CD14-positive monocyte (primary cell): Measurements from ENCODE around the gene TTC23. TPM values are rescaled to one million over a fixed set of nuclear protein-coding genes. Genes with fewer than 3 reads are reported as not detected.

ENCODE experiments used
- DNase-seq, 3 donors: peaks; one replicate each; pipeline ENCODE4 v3.0.0-alpha.2; 2011 to 2022
- H2AFZ ChIP-seq: 2 replicates; pipeline ENCODE4 v1.6.0; 2012; ENCODE audit warnings: mild to moderate bottlenecking, low read depth, low read length, inconsistent platforms; ENCODE audit not compliant: insufficient read depth, poor library complexity, severe bottlenecking
- H3K27ac ChIP-seq, 2 donors: 1 replicate in 1 of 2; 2 replicates in 1 of 2; pipeline ENCODE4 v1.5.1; 2012 to 2013; ENCODE audit warnings: low read length in 2 of 2, control low read depth in 1 of 2, inconsistent platforms in 1 of 2, low read depth in 1 of 2, mild to moderate bottlenecking in 1 of 2
- H3K27me3 ChIP-seq, 2 donors: one replicate each; pipeline versions ENCODE4 v1.6.0 to v1.6.1; 2011 to 2013; ENCODE audit warnings: low read length in 2 of 2; ENCODE audit not compliant: control insufficient read depth in 2 of 2, insufficient read depth in 2 of 2
- H3K36me3 ChIP-seq, 2 donors: replicated peaks in 1 of 2; 1 replicate in 1 of 2; 2 replicates in 1 of 2; pipeline versions ENCODE4 v1.5.1 to v1.6.1; 2012 to 2013; ENCODE audit warnings: low read length in 2 of 2, control low read depth in 1 of 2, inconsistent platforms in 1 of 2, mild to moderate bottlenecking in 1 of 2; ENCODE audit not compliant: insufficient read depth in 2 of 2, control insufficient read depth in 1 of 2
- H3K4me1 ChIP-seq, 2 donors: 1 replicate in 1 of 2; 2 replicates in 1 of 2; pipeline versions ENCODE4 v1.5.1 to v1.6.1; 2012 to 2013; ENCODE audit warnings: low read length in 2 of 2, control low read depth in 1 of 2, inconsistent platforms in 1 of 2, mild to moderate bottlenecking in 1 of 2, moderate library complexity in 1 of 2; ENCODE audit not compliant: insufficient read depth in 2 of 2, control insufficient read depth in 1 of 2
- H3K4me2 ChIP-seq: replicated peaks from 2 replicates; pipeline ENCODE3; 2012; ENCODE audit warnings: low read length, moderate library complexity, mild to moderate bottlenecking; ENCODE audit not compliant: poor library complexity, severe bottlenecking; ENCODE audit errors: extremely low read depth
- H3K4me3 ChIP-seq, 3 experiments: fragments of 200-600 bp in 1 of 3; sonication (generic) in 1 of 3; replicated peaks in 1 of 3; 1 replicate in 2 of 3; 2 replicates in 1 of 3; pipeline ENCODE4 v1.5.1; 2011 to 2013; ENCODE audit warnings: low read length in 3 of 3, mild to moderate bottlenecking in 3 of 3, control low read depth in 2 of 3, low read depth in 2 of 3, inconsistent platforms in 1 of 3, moderate library complexity in 1 of 3
- H3K79me2 ChIP-seq: 2 replicates; pipeline ENCODE4 v1.6.0; 2012; ENCODE audit warnings: mild to moderate bottlenecking, control low read depth, inconsistent platforms, low read length, moderate library complexity; ENCODE audit not compliant: insufficient read depth
- H3K9ac ChIP-seq: 2 replicates; pipeline ENCODE4 v1.6.0; 2017; ENCODE audit warnings: low read length, mild to moderate bottlenecking; ENCODE audit not compliant: insufficient read depth, poor library complexity, severe bottlenecking
- H3K9me3 ChIP-seq, 2 donors: replicated peaks in 1 of 2; 1 replicate in 1 of 2; 2 replicates in 1 of 2; pipeline versions ENCODE4 v1.5.1 to v1.6.1; 2012 to 2013; ENCODE audit warnings: low read length in 2 of 2, control low read depth in 1 of 2; ENCODE audit not compliant: control insufficient read depth in 1 of 2, insufficient read depth in 1 of 2
- H4K20me1 ChIP-seq: 2 replicates; pipeline ENCODE4 v1.6.0; 2012; ENCODE audit warnings: mild to moderate bottlenecking, low read length, control low read depth, moderate library complexity; ENCODE audit not compliant: insufficient read depth
- H3K27ac Mint-ChIP-seq, 7 donors: one replicate each; pipeline ENCODE4 v1.8.0; 2020; ENCODE audit warnings: mild to moderate bottlenecking in 7 of 7, mixed read lengths in 7 of 7, moderate library complexity in 6 of 7, inconsistent platforms in 2 of 7
- H3K27me3 Mint-ChIP-seq, 3 donors: one replicate each; pipeline ENCODE4 v1.8.0; 2021 to 2022; ENCODE audit warnings: low read depth in 3 of 3, mild to moderate bottlenecking in 3 of 3, mixed read lengths in 3 of 3, moderate library complexity in 3 of 3, inconsistent platforms in 1 of 3
- H3K36me3 Mint-ChIP-seq, 2 donors: one replicate each; pipeline ENCODE4 v1.8.0; 2020; ENCODE audit warnings: mixed read lengths in 2 of 2, inconsistent platforms in 1 of 2, mild to moderate bottlenecking in 1 of 2
- H3K4me1 Mint-ChIP-seq: one replicate; pipeline ENCODE4 v1.8.0; 2020; ENCODE audit warnings: mild to moderate bottlenecking, mixed read lengths
- H3K4me3 Mint-ChIP-seq, 2 donors: one replicate each; pipeline ENCODE4 v1.8.0; 2020; ENCODE audit warnings: mild to moderate bottlenecking in 2 of 2, mixed read lengths in 2 of 2, moderate library complexity in 1 of 2
- H3K9me3 Mint-ChIP-seq, 7 donors: one replicate each; pipeline ENCODE4 v1.8.0; 2020 to 2022; ENCODE audit warnings: mixed read lengths in 7 of 7, mild to moderate bottlenecking in 6 of 7, moderate library complexity in 6 of 7, inconsistent platforms in 2 of 7
- CTCF ChIP-seq: fragments of 200-600 bp; IDR thresholded peaks from one replicate; pipeline ENCODE4 v1.8.0; 2022; ENCODE audit warnings: antibody characterized with exemption, mild to moderate bottlenecking
- WGBS: methylation state at CpG from one replicate; pipeline ENCODE4 v1.1.5; 2013; ENCODE audit warnings: missing lambda C conversion rate; ENCODE audit not compliant: insufficient coverage; 5-methylcytosine and 5-hydroxymethylcytosine counted together
- intact Hi-C, 2 donors: fragments of 100-400 bp; cut with micrococcal nuclease; formaldehyde crosslinking; loops; one replicate each; pipeline versions ENCODE4 v1.15.0 to v1.15.1; 2023
- polyA plus RNA-seq, 3 donors: library from polyadenylated mRNA; depleted of rRNA in 1 of 3; unstranded in 2 of 3; stranded (reverse) in 1 of 3; fragments of 300-500 nt in 2 of 3; fragments of >200 nt in 1 of 3; fragmentation: Illumina TruSeq in 2 of 3; gene quantifications; 1 replicate in 2 of 3; 2 replicates in 1 of 3; pipeline ENCODE4 v1.2.3, GENCODE V29; 2012 to 2021

TTC23 gene
- polyA plus RNA-seq, 3 donors, result 0.51 to 0.55 TPM; not detected in 1

GRCh38 chr15:99117111-99117510 is 132.3 kb downstream of the TTC23 start:
- no peak for DNase-seq
- Histone ChIP-seq H3K79me2 (no peaks in the 10 kb centered on the region), H3K27me3 (no peaks in the 10 kb centered on the region), H3K4me1 (no peaks in the 10 kb centered on the region), H2AFZ (no peak overlapping the region), H3K9me3 (no peaks in the 10 kb centered on the region), H3K36me3 (no peaks in the 10 kb centered on the region), H4K20me1 (no peaks in the 10 kb centered on the region), H3K4me3 (no peak overlapping the region), H3K9ac (no peak overlapping the region), H3K4me2 (no peak overlapping the region), H3K27ac (no peak overlapping the region)
- H3K4me3 Mint-ChIP-seq, result no peak overlapping the region
- no peak overlapping the region for H3K27ac Mint-ChIP-seq
- 98% methylated on average over 8 of the region's 8 CpGs for WGBS
- peaks cover 1 to 6% (median 2%) of the 10 kb centered on the region in 3 donors for H3K27me3 Mint-ChIP-seq
- intact Hi-C loops, result no loop called here
- no peaks in the 10 kb centered on the region for H3K4me1 Mint-ChIP-seq
- H3K36me3 Mint-ChIP-seq, result no peaks in the 10 kb centered on the region
- H3K9me3 Mint-ChIP-seq, result peaks cover 0 to 3% (median 0%) of the 10 kb centered on the region in 7 donors
- TF ChIP-seq CTCF, result no peak

GRCh38 chr15:99115300-99116215 is 133.8 kb downstream of the TTC23 start:
- Histone ChIP-seq H3K36me3 (no peaks in the 10 kb centered on the region), H3K4me1 (no peaks in the 10 kb centered on the region), H4K20me1 (no peaks in the 10 kb centered on the region), H3K79me2 (no peaks in the 10 kb centered on the region), H3K4me3 (no peak overlapping the region), H2AFZ (no peak overlapping the region), H3K9ac (no peak overlapping the region), H3K9me3 (no peaks in the 10 kb centered on the region), H3K4me2 (no peak overlapping the region), H3K27ac (no peak overlapping the region), H3K27me3 (no peaks in the 10 kb centered on the region)
- no peak for TF ChIP-seq CTCF
- Mint-ChIP-seq H3K4me3 (no peak overlapping the region), H3K27ac (no peak overlapping the region), H3K9me3 (peaks cover 0 to 3% (median 0%) of the 10 kb centered on the region in 7 donors), H3K36me3 (no peaks in the 10 kb centered on the region), H3K27me3 (peaks cover 2 to 5% (median 2%) of the 10 kb centered on the region in 3 donors), H3K4me1 (no peaks in the 10 kb centered on the region)
- intact Hi-C loops, result no loop called here
- no peak for DNase-seq
- 86% methylated on average over 9 of the region's 11 CpGs for WGBS
